GM12874 (cell line): ENCODE data around the gene FMO4.

Experiments used
- TF ChIP-seq, protein P1 (sequence below): IDR thresholded peaks from 2 replicates; pipeline ENCODE4 v1.5.1; 2011; ENCODE audit warnings: low read depth, mild to moderate bottlenecking, control low read depth, low read length, moderate library complexity; ENCODE audit not compliant: insufficient read depth

Gene FMO4

DNA sequence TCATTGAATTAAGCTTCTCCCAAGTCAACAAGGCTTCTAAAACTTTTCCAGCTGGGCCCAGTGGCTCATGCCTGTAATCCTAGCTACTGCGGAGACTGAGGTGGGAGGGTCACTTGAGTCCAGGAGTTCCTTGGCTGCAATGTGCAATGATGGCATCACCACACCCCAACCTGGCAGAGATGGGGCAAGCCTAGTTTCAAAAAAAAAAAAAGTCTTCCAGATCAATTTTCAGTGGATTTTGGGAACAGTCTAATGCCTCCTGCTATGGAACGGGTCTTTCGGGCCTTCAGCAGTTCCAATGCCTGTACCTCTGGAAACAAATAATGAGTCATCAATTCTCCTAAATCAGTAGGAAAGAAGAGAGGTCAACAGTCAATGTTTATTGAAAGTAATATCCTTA, 38.0 kb downstream of the FMO4 start:
- TF ChIP-seq, protein P1, sequence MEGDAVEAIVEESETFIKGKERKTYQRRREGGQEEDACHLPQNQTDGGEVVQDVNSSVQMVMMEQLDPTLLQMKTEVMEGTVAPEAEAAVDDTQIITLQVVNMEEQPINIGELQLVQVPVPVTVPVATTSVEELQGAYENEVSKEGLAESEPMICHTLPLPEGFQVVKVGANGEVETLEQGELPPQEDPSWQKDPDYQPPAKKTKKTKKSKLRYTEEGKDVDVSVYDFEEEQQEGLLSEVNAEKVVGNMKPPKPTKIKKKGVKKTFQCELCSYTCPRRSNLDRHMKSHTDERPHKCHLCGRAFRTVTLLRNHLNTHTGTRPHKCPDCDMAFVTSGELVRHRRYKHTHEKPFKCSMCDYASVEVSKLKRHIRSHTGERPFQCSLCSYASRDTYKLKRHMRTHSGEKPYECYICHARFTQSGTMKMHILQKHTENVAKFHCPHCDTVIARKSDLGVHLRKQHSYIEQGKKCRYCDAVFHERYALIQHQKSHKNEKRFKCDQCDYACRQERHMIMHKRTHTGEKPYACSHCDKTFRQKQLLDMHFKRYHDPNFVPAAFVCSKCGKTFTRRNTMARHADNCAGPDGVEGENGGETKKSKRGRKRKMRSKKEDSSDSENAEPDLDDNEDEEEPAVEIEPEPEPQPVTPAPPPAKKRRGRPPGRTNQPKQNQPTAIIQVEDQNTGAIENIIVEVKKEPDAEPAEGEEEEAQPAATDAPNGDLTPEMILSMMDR: no peak

GRCh38 chr1:171352554-171352953, 38.6 kb downstream of the FMO4 start:
- TF ChIP-seq, protein P1: no peak

- TF ChIP-seq, protein P1: no peak
Observed at GRCh38 chr1:171355727-171356126, 41.7 kb downstream of the FMO4 start.

DNA sequence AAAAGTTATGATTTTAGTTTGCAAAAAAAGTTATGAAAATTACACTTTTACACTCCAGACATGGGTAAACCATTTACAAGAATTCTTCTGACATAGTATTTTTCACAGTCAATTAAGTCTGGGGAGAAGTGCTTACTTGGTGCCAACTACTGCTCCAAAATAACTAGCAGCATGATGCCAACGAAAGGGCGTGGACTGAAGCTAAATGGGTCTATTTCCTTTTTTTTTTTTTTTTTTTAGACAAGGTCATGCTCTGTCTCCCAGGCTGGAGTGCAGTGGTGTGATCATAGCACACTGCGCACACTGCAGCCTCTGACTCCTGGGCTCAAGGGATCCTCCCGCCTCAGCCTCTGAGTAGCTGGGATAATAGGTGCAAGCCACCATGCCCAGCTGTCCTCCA, 43.2 kb downstream of the FMO4 start:
- TF ChIP-seq, protein P1: no peak

- TF ChIP-seq, protein P1: no peak
Observed at GRCh38 chr1:171366085-171366484, 52.1 kb downstream of the FMO4 start.

DNA sequence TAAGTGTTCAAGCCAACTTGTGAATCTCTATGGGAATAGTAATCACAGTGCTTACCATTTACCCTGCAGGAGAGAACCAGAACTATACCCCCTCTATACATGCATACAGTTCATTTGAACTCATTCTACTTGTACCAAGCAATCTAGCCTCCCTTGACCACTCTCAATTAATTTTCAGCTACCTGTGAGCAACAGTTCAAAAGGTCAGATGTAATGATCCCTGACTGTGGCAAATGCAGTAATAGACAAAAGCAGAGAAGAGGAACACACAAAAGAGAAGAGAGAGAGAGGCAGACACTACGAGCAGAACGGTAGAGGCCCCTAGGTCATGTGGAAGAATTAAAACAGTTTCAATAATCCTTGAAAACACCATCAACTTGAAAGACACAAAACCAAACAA, 52.8 kb downstream of the FMO4 start:
- TF ChIP-seq, protein P1: no peak

- TF ChIP-seq, protein P1: no peak
Observed at GRCh38 chr1:171367436-171367835, 53.5 kb downstream of the FMO4 start.

- TF ChIP-seq, protein P1: no peak
Observed at GRCh38 chr1:171372418-171373084, 58.6 kb downstream of the FMO4 start.
